ENCODE measurements around the gene HOXC4.
"Not testable (repeated sequence)": the region's sequence is repeated elsewhere in the genome, so short reads cannot be mapped to it uniquely, and the experiment has no call there.

The HOXC4 gene

GRCh38 chr12:54095928-54096327, 42.3 kb downstream of the HOXC4 start:
- FAIRE-seq: not testable (repeated sequence)

GRCh38 chr12:54098644-54099043, 45.0 kb downstream of the HOXC4 start:
- FAIRE-seq: not testable (repeated sequence)

- FAIRE-seq: not testable (repeated sequence)
Observed at GRCh38 chr12:54100588-54100987, 47.0 kb downstream of the HOXC4 start.

- FAIRE-seq: not testable (repeated sequence)
Observed at GRCh38 chr12:54102223-54102622, 48.6 kb downstream of the HOXC4 start.

GRCh38 chr12:54103827-54104226, 50.2 kb downstream of the HOXC4 start:
- not testable (repeated sequence) for FAIRE-seq
